ENCODE measurements around the gene IL11. TPM values are rescaled to one million over a fixed set of nuclear protein-coding genes. Genes with fewer than 3 reads are reported as not detected.

The IL11 gene
- total and polyA plus RNA-seq, 2 of the 13 experiments (the other 11 are each of a cell fraction or from before 2014, with no cell fraction given) = 2.5 to 2.9 TPM

- no peak for TF ChIP-seq ZNF550 (CRISPR knock-in tag; IDR thresholded peaks at IDR 0.05; ENCODE audit: borderline replicate concordance)
- TF ChIP-seq PTBP1 (IDR thresholded peaks at IDR 0.05; ENCODE audit: low read depth, low read length, poor library complexity, severe bottlenecking) = no peak
- TF ChIP-seq ZNF263 (CRISPR knock-in tag; IDR thresholded peaks at IDR 0.05) = no peak
- TF ChIP-seq ZNF605 (CRISPR knock-in tag; IDR thresholded peaks at IDR 0.05) = no peak
- no peak for TF ChIP-seq ZNF530 (CRISPR knock-in tag; IDR thresholded peaks at IDR 0.05; ENCODE audit: low read depth)
- no peak for TF ChIP-seq PHF20 (CRISPR knock-in tag; IDR thresholded peaks at IDR 0.05)
- no peak for TF ChIP-seq KLF9 (CRISPR knock-in tag; IDR thresholded peaks at IDR 0.05; ENCODE audit: low read depth)
- TF ChIP-seq ZFP36L2 (CRISPR knock-in tag; IDR thresholded peaks at IDR 0.05) = no peak
- TF ChIP-seq ZNF878 (CRISPR knock-in tag; IDR thresholded peaks at IDR 0.05) = no peak
Measured at GRCh38 chr19:55360902-55361301, 9.4 kb downstream of the IL11 start (continued).

- intact Hi-C loops (cut with micrococcal nuclease; ENCODE audit: unreplicated experiment) (no loop called here), in situ Hi-C loops (cut with HindIII; ENCODE audit: extremely low pct_ligation_motif_present, low pct_unique_long_range_greater_than_20kb) (no loop called here)
- ChIA-PET POLR2A (interaction anchor here (0.9 to 1.1 kb wide), 2 partner anchors 9 to 35 kb away, joined by 3 read pairs; no protein-coding TSS in a partner anchor), CTCF (ENCODE audit: low intra/inter-chr PET ratio, low total read pairs) (no interaction called here)
- H2AFZ ChIP-seq (ENCODE audit: low read length) = no peak overlapping the region
- DNase-seq (ENCODE audit: low spot score) (no peak), FAIRE-seq (no peak), ATAC-seq (peak; percentile 10; the same call in 2 of the 3 replicates)
- no peaks in the 10 kb centered on the region for H3K79me2 ChIP-seq (ENCODE audit: insufficient read depth, low read length)
- H3K4me3 ChIP-seq (replicated peaks in 1 of 3; ENCODE audit: insufficient read depth in 1 of 3, low read depth in 2 of 3, low read length in 3 of 3) = no peak overlapping the region
- peaks cover 6 to 48% of the 10 kb centered on the region in 2 experiments for H3K27me3 ChIP-seq (ENCODE audit: control insufficient read depth in 1 of 2, insufficient read depth in 2 of 2, low read length in 2 of 2)
- H4K20me1 ChIP-seq (ENCODE audit: insufficient read depth, low read length) = 0 out of 2 replicates have a peak, but pooled peaks cover 4% of the 10 kb centered on the region
- WGBS (ENCODE audit: low lambda C conversion rate) = 47% methylated on average over 19 of the region's 32 CpGs
- BruUV-seq (replicated peaks) = no TSS peak
- no peak overlapping the region for H3K9ac ChIP-seq (ENCODE audit: insufficient read depth, low read depth, low read length)
- H3K4me1 ChIP-seq (ENCODE audit: insufficient read depth, low read length) = peaks cover 14% of the 10 kb centered on the region
- no peaks in the 10 kb centered on the region for H3K36me3 ChIP-seq (replicated peaks in 1 of 2; ENCODE audit: control insufficient read depth in 1 of 2, insufficient read depth in 2 of 2, low read length in 2 of 2)
- H3K4me2 ChIP-seq (ENCODE audit: low read depth, low read length) = no peak overlapping the region
- no peak overlapping the region for H3K27ac ChIP-seq (ENCODE audit: extremely low read length, insufficient read depth, low read length)
- H3K9me3 ChIP-seq (ENCODE audit: low read length) = no peaks in the 10 kb centered on the region
- TF ChIP-seq EZH2 (conservative IDR thresholded peaks at IDR 0.05; ENCODE audit: low read depth, low read length) (no peak), CAMTA2 (CRISPR knock-in tag; IDR thresholded peaks at IDR 0.05; ENCODE audit: borderline replicate concordance) (no peak), THRA (CRISPR knock-in tag; IDR thresholded peaks at IDR 0.05; ENCODE audit: borderline replicate concordance) (no peak), CERS6 (CRISPR knock-in tag; IDR thresholded peaks at IDR 0.05) (no peak), ZNF383 (CRISPR knock-in tag; IDR thresholded peaks at IDR 0.05; ENCODE audit: borderline replicate concordance) (no peak), MXD1 (CRISPR knock-in tag; IDR thresholded peaks at IDR 0.05) (no peak), GATA4 (IDR thresholded peaks at IDR 0.05; ENCODE audit: borderline replicate concordance, low read depth) (no peak), ZNF331 (CRISPR knock-in tag; IDR thresholded peaks at IDR 0.05) (no peak), ERF (CRISPR knock-in tag; IDR thresholded peaks at IDR 0.05) (no peak), RCOR2 (CRISPR knock-in tag; IDR thresholded peaks at IDR 0.05) (no peak), SSRP1 (CRISPR knock-in tag; IDR thresholded peaks at IDR 0.05) (no peak), ZNF205 (CRISPR knock-in tag; IDR thresholded peaks at IDR 0.05) (no peak), SIN3B (IDR thresholded peaks at IDR 0.05; ENCODE audit: low read length) (no peak), SP1 (IDR thresholded peaks at IDR 0.05) (no peak), SP1 (CRISPR knock-in tag; IDR thresholded peaks at IDR 0.05) (no peak)
Measured at GRCh38 chr19:55358943-55359908, 11.0 kb downstream of the IL11 start.
